HepG2 (cell line): ENCODE data around the gene LGALS16.
"Not testable (repeated sequence)": the region's sequence is repeated elsewhere in the genome, so short reads cannot be mapped to it uniquely, and the experiment has no call there.

Source experiments
- CEBPZ ChIP-seq: IDR thresholded peaks from 2 replicates; pipeline ENCODE4 v1.6.1; 2012; ENCODE audit warnings: low read length, improper control_type of control experiment
- HHEX ChIP-seq: IDR thresholded peaks from 2 replicates; pipeline ENCODE4 v1.6.1; 2016; ENCODE audit warnings: control low read depth
- KDM2A ChIP-seq: sonication (generic); formaldehyde crosslinking; IDR thresholded peaks from 2 replicates; pipeline ENCODE4 v1.4.0; 2020; ENCODE audit warnings: low read depth, missing genetic modification reagents, borderline replicate concordance
- MXI1 ChIP-seq: IDR thresholded peaks from 3 replicates; pipeline ENCODE4 v1.6.1; 2012; ENCODE audit warnings: low read depth, low read length, inconsistent platforms, borderline replicate concordance
- PHB2 ChIP-seq: fragments of 450-650 bp; IDR thresholded peaks from 2 replicates; pipeline ENCODE4 v1.6.1; 2018; ENCODE audit not compliant: partially characterized antibody
- RERE ChIP-seq: IDR thresholded peaks from 2 replicates; pipeline ENCODE4 v1.6.1; 2016; ENCODE audit warnings: low read depth, missing genetic modification reagents, missing compliant biosample characterization
- REST ChIP-seq, 2 experiments: IDR thresholded peaks; 2 replicates each; pipeline ENCODE4 v1.6.1; 2011 to 2012; ENCODE audit warnings: low read length in 2 of 2, borderline replicate concordance in 1 of 2, low read depth in 1 of 2, mild to moderate bottlenecking in 1 of 2, moderate library complexity in 1 of 2

- not testable (repeated sequence) for TF ChIP-seq REST (IDR thresholded peaks at IDR 0.05; ENCODE audit: borderline replicate concordance in 1 of 2, low read depth in 1 of 2, low read length in 2 of 2); PHB2; KDM2A (CRISPR knock-in tag); RERE (CRISPR knock-in tag); MXI1; HHEX (CRISPR knock-in tag); CEBPZ
These were observed 18.1 kb downstream of the LGALS16 start for GRCh38 chr19:39673862-39674261.
